HG02840 (cell line): ENCODE results near the gene KLLN.
"Not testable (repeated sequence)": the region's sequence is repeated elsewhere in the genome, so short reads cannot be mapped to it uniquely, and the experiment has no call there.

Experiments used
- ATAC-seq: cut with Tn5 transposase; IDR thresholded peaks from one replicate; pipeline ENCODE4 v1.9.1; 2021; ENCODE audit warnings: mild to moderate bottlenecking, moderate library complexity, moderate number of reproducible peaks; ENCODE audit not compliant: unreplicated experiment, low FRiP score

Gene KLLN

DNA sequence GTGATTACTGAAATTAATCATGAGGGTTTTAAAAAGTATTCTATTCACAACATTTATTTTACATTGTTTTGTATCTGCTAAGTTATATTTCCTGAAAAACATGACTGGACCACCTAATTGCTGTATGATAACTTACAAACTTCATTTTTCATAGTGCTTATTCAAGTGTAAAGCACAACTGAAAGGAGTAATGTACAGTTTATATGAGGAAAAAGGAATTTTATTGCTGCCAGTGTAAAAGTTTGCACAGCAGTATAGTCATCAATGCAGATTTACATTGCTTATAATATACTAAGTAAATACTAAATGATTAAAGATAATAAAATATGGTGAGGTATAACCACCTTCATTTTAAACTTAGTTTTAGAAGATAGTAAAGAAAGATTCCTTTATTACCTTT lies 4.1 kb upstream of the KLLN start:
- ATAC-seq = no peak

DNA sequence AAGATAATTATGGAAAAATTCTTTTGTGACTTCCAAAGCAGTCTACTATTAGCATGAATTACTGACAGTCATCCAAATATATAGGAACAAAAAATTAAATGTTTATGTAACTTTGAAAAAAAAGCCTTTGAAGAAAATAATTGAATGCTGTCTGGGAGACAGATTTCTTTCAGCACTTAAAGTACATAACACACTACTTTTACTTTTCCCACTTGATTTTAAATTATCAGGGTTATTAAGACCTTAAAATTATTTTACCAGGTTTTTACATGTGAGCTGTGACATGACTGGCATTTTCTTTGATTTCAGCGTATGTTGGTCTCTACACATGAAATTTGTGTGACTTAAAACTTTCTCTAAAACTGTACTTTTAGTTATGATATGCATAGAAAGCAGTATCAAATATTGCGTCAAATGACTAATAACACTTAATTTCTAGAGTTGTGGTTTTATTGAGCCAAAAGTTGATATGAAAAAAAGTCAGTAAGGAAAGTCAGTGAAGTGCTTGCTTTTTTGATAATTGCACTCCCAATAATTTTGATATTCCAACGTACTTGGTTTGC lies 3.2 kb upstream of the KLLN start:
- no peak for ATAC-seq

DNA sequence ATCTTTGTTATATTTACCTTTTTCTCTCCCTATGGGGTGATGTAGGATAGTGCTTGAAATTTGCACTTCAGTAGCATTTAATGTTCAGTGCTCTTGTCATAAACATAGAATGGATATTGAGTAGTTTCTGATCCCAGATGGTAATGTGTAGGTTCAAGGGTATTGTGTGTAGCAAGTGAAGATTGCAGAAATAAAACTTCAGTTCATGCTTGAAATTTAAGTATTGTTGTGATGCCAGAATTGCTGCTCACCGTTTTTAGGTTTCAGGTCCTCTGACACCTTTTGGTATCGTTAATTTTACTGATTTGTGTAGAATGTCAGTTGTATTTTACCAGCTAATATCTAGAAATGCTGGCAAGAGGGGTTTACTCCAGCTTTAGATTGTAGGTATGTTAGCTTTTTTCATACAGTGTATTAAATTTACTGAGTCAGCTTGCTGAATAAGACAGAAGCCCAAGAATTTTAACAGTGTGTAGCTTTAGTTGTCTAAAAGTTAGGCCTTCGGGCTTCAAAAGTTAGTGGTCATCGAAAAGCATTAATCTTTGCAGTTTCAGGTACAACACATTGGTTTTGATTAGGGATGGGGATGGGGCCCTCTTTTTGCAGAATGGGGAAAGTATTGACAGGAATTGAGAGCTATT lies 2.0 kb upstream of the KLLN start:
- ATAC-seq = no peak

DNA sequence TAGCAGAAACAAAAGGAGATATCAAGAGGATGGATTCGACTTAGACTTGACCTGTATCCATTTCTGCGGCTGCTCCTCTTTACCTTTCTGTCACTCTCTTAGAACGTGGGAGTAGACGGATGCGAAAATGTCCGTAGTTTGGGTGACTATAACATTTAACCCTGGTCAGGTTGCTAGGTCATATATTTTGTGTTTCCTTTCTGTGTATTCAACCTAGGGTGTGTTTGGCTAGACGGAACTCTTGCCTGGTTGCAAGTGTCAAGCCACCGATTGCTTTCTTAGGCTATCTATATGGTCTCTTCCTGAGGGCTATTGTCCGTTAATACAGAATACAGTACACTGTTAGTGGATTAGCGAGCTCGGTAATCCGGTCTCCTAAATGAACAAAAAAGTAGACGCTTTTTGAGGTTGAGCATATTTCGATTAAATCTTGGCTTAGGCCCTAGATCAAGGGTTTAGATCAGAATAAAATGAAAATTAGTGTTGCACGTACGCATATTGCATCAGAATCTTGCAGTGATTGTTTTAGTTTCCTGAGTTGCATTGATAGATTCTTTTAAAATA lies 1.2 kb upstream of the KLLN start:
- no peak for ATAC-seq

DNA sequence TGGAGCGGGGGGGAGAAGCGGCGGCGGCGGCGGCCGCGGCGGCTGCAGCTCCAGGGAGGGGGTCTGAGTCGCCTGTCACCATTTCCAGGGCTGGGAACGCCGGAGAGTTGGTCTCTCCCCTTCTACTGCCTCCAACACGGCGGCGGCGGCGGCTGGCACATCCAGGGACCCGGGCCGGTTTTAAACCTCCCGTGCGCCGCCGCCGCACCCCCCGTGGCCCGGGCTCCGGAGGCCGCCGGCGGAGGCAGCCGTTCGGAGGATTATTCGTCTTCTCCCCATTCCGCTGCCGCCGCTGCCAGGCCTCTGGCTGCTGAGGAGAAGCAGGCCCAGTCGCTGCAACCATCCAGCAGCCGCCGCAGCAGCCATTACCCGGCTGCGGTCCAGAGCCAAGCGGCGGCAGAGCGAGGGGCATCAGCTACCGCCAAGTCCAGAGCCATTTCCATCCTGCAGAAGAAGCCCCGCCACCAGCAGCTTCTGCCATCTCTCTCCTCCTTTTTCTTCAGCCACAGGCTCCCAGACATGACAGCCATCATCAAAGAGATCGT lies 690 bp upstream of the KLLN start:
- not testable (repeated sequence) for ATAC-seq

DNA sequence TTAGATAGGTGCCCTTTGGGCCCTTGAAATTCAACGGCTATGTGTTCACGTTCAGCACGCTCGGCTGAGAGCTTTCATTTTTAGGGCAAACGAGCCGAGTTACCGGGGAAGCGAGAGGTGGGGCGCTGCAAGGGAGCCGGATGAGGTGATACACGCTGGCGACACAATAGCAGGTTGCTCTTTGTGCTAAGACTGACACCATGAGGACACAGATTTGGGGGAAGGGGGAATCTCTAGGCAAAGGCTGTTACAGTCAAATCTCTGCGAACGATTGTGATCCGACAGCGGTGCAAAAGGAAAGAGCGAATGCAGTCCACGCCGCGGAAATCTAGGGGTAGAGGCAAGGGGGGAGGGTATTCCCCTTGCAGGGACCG lies 667 bp downstream of the KLLN start:
- ATAC-seq = no peak

DNA sequence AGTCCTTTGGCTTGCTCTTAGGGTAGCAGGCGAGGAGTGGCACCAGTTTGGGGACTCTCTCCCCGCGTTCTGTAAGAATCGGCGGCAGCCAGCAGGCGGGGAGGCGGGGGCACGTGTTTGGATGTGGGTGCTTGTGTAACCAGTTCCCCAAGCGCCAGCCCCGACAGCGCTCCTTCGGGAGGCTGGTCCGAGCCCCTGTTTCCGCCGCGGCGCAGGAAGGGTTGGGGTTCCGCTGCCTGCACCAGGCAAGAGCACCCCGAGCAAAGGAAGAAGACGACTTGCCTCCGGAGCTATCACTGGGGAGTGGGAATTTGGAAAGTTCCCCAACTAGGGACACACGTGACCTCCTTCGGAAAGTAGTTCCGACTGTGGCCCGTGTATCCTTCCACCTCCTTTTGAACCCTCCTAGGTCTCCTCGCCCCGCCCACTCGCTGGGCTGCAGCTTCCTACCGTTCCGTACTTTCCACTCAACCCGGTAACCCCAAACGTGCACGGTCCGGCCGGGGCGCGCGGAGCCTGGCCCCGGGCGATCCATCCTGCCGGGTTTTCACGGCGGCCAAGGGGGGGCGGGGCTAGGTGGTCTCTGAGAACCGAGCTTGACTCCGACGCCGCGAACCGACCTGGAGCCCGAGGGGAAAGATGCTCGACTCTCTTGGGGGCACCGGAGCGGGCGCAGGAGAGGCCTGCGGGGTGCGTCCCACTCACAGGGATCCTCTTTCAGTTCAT lies 1.2 kb downstream of the KLLN start:
- ATAC-seq = peak; percentile 51

DNA sequence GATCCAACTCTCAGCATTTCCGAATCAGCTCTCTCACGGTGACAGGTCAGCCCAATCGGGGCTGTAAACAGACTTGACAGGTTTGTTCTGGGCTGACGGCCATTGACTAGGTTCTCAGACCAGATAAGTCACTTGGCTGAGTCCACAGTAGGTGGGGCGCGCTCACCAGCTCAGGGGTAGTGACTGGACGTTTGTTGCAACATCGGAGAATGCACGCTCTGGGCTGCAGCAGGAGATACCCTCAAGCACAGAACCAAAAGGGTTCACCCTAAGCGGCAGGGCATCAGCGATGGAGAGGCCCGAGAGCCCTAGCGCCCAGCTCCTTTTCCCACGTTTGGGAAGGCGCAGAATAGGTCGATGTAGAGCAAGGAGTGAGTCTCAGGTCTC lies 1.8 kb downstream of the KLLN start:
- peak; percentile 1 for ATAC-seq

DNA sequence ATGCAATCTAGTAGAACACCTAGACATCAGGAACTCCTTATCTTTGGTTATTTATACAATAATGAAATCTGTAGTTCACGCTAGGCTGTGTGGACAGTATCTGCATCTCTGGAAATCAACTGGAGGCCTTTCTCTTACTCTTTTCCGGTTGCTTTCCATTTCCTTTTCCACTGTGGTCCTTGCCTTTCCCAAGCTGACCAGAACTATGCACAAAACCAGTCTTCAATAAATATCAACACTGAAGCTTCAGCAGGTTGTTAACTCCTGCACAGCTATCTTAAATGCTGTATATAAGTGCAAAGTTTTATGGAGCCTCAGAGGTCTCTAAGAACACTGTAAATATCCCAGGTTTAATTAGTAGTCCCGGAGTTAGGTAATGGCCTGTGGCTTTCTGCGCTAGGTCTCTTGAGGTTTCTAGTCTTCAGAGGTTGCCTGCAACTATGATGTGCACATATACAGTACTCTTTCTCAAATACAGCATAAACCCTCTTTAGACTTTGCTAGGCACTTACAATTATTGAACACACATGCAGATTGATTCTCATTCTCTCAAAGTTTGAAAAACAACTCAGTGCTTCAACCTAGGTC lies 2.4 kb downstream of the KLLN start:
- ATAC-seq = no peak

DNA sequence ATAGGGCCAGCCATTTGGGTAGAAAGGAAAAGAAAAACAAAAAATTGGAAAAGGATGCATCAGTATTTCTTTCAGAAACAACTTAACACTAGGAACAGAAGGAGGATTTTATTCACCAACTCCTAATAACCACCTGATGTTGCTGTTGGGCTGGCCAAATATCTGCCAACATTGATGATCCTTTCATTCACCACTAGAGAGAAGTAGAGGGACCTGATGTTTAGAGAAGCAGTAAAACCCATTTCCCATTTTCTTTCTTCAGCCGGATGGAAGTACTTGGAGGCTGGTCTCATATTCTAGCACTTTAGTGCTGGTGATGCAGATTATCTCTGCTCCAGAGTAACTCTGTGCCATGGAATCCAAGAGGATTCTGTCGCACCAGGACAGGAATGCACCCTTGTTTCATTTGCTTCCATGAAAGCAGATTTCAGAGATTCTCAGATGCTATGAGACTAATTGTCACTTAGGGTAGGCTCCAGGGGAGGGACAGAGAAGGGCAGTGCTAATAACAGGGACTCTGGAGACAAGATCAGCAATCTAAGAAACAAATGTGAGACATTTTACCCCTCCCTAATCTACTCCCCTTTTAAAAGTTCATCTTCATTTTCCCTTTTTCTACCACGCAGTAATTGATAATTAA lies 3.1 kb downstream of the KLLN start:
- no peak for ATAC-seq

DNA sequence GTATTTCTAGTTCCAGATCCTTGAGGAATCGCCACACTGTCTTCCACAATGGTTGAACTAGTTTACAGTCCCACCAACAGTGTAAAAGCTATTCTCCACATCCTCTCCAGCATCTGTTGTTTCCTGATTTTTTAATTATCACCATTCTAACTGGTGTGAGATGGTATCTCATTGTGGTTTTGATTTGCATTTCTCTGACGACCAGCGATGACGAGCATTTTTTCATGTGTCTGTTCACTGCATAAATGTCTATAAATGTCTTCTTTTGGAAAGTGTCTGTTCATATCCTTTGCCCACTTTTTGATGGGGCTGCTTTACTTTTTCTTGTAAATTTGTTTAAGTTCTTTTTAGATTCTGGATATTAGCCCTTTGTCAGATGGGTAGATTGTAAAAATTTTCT lies 7.7 kb downstream of the KLLN start:
- ATAC-seq = not testable (repeated sequence)

DNA sequence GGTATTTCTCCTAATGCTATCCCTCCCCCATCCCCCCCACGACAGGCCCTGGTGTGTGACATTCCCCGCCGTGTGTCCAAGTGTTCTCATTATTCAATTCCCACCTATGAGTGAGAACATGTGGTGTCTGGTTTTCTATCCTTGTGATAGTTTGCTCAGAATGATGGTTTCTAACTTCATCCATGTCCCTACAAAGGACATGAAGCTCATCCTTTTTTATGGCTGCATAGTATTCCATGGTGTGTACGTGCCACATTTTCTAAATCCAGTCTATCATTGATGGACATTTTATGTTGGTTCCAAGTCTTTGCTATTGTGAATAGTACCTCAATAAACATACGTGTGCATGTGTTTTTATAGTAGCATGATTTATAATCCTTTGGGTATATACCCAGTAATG lies 8.1 kb downstream of the KLLN start:
- not testable (repeated sequence) for ATAC-seq

DNA sequence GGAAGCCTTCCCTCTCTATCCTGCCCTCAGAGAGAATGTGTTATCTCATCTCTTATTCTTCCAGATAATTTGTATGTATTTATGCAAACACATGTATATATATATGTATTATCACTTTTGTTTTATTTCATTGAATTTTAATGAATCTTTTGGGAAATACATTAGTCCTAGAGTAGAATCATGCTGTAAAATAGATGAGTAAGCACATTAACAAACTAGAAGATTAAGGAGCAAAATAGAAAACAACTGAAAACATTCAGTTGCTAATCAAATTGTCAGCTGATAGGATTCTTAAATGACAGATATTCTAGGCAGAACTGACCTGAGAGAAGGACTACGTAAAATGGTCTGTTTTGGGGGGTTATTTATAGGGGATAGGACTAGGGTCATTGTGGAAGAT lies 11.2 kb downstream of the KLLN start:
- ATAC-seq = no peak

DNA sequence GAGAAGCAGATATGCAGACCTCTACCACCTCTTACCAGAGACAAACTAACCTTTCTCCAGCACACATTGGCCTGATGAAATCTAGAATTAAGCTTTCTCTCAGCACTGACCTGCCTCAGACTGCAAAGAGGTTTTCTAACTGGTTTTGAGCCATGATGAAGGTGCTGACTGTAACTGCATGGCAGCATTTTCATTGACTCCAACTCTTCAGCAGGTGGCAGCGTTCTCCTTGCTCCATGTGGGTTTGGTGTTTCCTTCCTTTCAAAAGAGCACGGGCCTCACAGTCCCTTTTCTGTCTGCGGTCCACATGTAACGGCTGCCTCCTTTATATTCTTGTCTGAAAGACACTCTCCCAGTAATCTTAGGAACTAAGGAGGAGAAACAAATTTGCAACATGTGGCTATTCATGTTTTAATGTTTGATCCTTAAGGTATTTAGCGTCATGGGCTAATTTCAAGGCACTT lies 12.6 kb downstream of the KLLN start:
- no peak for ATAC-seq

DNA sequence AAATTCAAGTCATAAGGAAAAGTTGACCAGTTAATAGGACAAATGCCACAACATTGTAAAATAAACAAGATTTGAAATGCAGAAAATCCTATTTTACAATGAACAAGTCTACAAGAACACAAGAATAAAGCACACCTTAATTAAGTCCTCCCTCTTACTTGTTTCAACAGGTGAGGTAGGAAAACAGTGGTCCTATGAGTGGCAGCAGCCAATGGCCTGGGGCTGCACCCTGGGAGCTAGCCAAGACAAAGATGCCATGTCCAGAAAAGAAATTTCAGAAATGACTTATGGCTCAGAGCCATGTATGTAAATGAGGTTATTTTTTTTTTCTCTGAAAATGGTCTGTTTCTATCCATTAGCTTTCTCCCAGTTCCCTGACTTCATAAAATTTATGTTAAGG lies 14.3 kb downstream of the KLLN start:
- ATAC-seq = no peak

DNA sequence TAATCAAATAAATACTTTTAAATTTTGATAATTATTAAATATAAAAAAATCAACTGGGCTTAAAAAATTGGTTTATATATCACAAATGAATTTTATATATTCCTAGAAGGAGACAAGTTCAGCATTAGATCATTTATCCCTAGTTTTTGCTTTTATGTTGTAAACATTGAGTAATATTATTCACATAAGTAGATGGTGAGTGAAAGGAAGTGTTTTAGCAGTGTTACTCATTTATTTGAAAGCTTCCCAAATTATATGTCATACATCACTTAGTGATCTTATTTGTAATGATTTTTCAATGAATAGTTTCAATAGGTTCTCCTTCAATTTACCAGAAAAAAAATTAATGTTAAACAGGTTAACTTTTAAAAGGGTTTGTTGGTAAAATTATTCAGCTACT lies 15.8 kb downstream of the KLLN start:
- ATAC-seq = no peak

DNA sequence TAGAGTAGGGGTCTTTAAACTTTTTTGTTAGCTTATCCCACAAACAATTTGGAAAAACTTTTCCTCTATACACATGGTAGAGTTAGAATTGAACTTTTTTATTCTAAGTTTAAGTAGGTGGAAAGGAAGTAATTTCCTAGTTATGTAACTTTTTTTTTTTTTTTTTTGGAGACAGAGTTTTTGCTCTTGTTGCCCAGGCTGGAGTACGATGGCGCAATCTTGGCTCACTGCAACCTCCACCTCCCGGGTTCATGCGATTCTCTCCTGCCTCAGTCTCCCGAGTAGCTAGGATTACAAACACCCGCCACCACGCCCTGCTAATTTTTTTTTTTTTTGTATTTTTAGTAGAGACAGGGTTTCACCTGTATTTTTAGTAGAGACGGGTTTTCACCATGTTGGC lies 16.6 kb downstream of the KLLN start:
- not testable (repeated sequence) for ATAC-seq

DNA sequence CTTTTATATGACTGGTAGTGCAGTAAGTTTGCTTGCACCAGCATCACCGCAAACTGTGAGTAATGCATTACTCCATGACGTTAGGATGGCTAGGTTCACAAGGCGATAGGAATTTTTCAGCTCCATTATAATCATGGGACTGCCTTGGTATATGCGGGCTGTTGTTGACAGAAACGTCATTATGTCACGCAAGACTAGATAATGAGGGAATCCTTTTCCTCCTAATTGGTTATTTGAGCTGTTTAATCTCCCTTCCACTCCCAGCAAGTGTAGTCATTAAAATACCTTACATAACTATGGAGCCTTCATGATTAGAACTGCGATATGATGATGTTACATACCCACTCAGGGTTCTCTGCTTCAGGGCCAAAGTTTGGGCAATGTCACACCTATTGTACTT lies 17.3 kb downstream of the KLLN start:
- no peak for ATAC-seq

DNA sequence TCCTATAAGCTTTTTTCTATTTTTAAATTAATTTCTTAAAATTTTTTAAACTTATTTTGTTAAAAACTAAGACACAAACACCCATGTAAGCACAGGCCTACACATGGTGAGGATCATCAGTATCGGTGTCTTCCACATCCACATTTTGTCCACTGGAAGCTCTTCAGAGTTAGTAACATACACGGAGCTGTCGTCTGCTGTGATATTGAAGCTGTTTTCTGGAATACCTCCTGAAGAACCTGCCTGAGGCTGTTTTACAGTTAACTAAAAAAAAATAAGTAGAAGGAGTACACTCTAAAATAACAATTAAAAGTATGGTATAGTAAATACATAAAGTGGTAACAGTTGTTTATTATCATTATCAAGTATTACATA lies 17.7 kb downstream of the KLLN start:
- ATAC-seq = no peak

DNA sequence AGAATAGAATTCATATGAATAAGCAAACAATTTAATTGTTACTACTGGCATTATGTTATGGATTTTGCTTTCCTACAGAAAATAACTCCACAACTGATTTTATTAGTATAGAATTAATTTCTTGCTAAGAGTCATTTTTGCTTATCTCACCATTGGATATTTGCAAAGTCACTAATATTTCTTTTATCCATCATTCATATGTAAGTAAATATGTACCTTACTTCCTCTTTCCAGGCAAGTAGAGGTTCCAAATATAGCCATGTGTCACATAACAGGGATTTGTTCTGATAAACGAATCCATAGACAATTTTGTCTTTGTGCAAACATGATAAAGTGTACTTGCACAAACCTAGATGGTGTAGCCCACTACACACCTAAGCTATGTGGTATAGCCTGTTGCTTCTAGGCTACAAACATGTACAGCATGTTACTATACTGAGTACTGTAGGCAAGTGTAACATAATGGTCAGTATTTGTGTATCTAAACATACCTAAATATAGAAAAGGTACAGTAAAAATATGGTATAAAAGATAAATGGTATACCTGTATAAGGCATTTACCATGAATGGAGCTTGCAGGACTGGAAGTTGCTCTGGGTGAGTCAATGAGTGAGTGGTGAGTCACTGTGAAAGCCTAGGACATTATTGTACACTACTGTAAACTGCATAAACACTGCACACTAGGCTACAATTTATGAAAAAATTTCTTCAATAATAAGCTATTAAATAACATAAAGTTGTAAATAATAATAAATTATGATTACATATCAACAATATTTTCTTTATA lies 18.3 kb downstream of the KLLN start:
- ATAC-seq = no peak
